Globus pallidus (tissue), 1 donor: ENCODE results near the gene ZNF575.
"Not testable (repeated sequence)": the region's sequence is repeated elsewhere in the genome, so short reads cannot be mapped to it uniquely, and the experiment has no call there.

Experiments used
- DNase-seq: peaks from one replicate; pipeline ENCODE4 v3.0.0-alpha.2; 2015; ENCODE audit warnings: low spot score

Gene ZNF575

GRCh38 chr19:43544077-43544476 is 11.1 kb downstream of the ZNF575 start:
- DNase-seq: no peak

- DNase-seq: no peak
These were observed 12.3 kb downstream of the ZNF575 start for GRCh38 chr19:43545276-43545675.

GRCh38 chr19:43545981-43546380 is 13.0 kb downstream of the ZNF575 start:
- no peak for DNase-seq

- DNase-seq: no peak
These were observed 13.6 kb downstream of the ZNF575 start for GRCh38 chr19:43546581-43546980.

GRCh38 chr19:43547926-43548325 is 14.9 kb downstream of the ZNF575 start:
- DNase-seq: not testable (repeated sequence)

- DNase-seq: no peak
These were observed 15.7 kb downstream of the ZNF575 start for GRCh38 chr19:43548706-43549105.

DNA sequence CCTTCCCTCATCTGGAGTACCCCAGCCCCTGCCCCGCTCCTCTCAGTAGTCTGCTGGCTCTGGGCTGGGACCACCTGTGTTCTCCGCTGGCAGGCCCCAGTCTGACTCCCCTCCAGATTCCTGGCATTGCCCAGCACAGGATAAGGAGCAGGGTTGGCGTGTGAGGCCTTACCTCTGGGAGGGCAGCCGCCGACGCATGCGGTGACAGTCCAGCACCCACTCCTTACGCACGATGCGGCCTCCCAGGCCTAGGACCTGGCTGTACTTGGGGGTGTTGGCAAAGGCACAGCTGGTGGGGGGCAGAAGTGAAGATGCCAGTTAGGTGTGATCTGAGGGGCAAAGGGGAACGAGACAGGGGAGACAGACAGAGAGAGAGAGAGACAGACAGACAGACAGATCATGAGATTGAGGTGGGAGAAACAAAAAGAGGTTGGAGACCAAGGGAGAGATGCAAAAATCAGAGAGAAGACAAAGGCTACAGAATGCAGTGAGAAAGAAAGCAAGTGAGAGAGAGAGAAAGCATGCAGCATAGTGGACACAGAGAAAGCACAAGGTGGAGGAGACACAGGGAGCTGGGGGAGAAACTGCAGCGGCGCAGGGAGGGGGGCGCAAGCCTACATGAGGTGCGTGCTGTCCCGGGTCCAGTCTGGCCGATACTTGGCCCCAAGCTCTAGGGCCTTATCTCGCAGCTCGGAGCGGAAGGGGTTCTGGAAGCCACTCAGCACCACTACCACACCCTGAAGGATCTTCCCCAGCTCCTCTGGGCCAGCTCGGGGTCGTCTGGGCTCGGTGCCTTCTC is 18.6 kb downstream of the ZNF575 start:
- no peak for DNase-seq

- DNase-seq: no peak
These were observed 19.1 kb downstream of the ZNF575 start for GRCh38 chr19:43552198-43552450.

- DNase-seq: no peak
These were observed 19.6 kb downstream of the ZNF575 start for GRCh38 chr19:43552616-43553015.

DNA sequence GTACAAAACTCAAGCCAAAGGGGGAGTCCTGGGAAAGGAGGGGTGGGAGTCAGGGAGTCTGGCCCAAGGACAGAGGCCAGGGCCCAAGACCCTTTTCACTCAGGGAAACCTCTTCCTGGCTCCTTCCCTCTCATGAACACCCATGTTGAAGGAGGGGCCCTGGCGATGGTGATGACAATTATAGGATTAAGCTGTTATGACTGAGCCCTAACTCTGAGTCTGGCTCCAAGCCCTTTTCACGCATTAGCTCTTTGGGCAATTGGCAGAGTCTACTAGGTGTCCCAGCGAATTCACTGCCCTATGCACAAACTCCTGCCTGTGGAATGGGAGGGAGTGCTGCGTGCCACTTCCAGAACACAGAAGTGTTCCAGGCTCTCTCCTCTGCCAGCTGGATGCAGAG is 20.7 kb downstream of the ZNF575 start:
- no peak for DNase-seq

- DNase-seq: no peak
These were observed 21.4 kb downstream of the ZNF575 start for GRCh38 chr19:43554317-43554895.

GRCh38 chr19:43555185-43555770 is 22.3 kb downstream of the ZNF575 start:
- DNase-seq: peak; percentile 77

- no peak for DNase-seq
These were observed 27.7 kb downstream of the ZNF575 start for GRCh38 chr19:43560687-43561086.

GRCh38 chr19:43561139-43561970 is 28.4 kb downstream of the ZNF575 start:
- no peak for DNase-seq

- DNase-seq: no peak
These were observed 29.3 kb downstream of the ZNF575 start for GRCh38 chr19:43562226-43562697.

DNA sequence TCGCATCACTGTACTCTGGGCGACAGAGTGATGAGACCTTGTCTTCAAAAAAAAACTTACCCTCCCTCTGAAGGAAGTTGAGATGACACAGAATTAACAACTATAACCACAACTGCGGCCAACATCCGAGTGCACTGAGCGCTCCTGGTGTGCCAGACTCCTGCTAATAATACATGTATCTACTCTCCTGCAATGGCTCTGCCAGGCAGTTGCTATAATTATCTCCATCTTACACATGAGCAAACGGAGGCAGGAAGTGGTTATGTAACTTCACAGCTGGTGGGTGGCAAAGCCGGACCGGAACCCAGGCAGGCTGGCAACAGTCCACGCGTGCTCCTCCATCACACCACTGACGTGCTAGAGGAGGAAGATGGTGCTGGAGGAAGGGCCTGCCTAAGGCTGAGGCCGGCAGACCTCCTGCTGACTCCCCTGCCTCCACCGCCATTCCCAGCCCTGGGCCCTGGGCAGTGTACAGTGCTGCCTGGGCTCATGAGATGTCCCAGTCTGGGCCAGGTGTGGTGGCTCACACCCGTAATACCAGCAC is 29.8 kb downstream of the ZNF575 start:
- peak; percentile 56 for DNase-seq

DNA sequence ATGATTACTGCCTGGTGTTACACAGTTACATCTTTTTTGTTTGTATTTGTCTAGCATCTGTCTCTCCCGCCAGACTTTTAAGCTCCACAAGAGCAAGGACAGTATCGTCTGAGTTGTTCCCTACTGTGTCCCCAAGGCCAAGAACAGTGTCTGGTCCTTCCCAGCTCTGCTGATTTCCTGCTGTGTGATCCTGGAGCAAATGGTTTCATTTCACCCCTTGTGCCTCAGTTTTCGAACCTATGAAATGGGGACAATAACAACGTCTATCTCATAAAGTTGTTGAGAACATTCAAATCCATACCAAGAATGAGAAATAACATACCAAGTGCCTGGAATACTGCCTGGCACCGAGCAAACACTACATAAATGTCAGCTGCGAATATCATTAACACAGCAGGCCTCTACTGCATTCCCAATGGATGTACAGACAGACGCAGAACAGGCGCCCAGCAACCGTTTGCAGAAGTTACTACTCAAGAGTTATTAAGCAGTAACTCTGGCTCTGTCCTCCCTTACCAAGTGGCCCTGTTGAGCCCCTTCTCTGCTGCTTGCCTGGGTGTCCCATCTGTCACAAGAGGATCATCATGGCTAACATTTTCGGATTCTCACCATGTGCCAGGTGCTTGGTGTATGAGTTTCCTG is 30.9 kb downstream of the ZNF575 start:
- DNase-seq: no peak

DNA sequence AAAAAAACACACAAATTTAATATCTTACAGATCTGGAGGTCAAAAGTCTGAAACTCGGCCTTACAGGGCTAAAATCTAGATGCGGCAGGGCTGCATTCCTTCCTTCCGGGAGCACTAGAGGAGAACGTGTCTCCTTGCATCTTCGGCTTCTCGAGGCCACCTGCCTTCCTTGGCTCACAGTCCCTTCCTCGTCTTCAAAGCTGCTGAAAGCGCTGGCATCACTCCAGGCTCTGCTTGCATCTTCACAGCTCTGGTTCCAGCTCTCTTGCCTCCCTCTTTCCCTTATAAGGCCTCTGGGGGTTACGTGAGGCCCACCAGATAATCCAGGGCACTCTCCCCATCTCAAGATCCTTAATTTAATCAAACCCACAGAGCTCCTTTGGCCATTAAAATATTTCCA is 31.8 kb downstream of the ZNF575 start:
- no peak for DNase-seq

- no peak for DNase-seq
These were observed 36.7 kb downstream of the ZNF575 start for GRCh38 chr19:43569657-43570056.

GRCh38 chr19:43570174-43570791 is 37.3 kb downstream of the ZNF575 start:
- no peak for DNase-seq

DNA sequence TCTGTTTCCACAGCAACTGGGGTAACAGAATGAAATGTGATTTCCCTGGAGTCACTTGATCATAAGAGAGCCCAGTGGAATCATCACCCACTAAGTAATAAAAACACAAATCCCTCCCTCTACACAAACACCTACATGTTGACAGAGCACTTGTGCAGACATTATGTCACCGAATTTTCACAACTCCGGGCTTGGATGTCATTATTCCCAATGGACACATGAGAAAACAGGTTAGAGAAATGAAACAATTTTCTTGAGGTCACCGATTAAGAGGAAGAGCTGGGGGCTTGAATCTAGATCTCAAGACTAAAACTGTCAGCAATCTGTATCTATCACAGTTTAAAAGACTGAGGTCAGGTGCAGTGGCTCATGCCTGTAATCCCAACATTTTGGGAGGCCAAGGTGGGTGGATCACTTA is 39.2 kb downstream of the ZNF575 start:
- no peak for DNase-seq
